Cerebellar nuclear complex (tissue), 1 donor: ENCODE measurements around the gene ARHGAP29.

Experiments used
- DNase-seq, 2 experiments: peaks; one replicate each; lab custom pipeline; 2025; lab: John Stamatoyannopoulos, UW

Gene ARHGAP29

GRCh38 chr1:94265011-94265422 lies 27.6 kb upstream of the ARHGAP29 start:
- DNase-seq: no peak

- DNase-seq: no peak
Measured at GRCh38 chr1:94260635-94261387, 23.4 kb upstream of the ARHGAP29 start.

- DNase-seq: no peak
Measured at GRCh38 chr1:94259635-94260289, 22.4 kb upstream of the ARHGAP29 start.

DNA sequence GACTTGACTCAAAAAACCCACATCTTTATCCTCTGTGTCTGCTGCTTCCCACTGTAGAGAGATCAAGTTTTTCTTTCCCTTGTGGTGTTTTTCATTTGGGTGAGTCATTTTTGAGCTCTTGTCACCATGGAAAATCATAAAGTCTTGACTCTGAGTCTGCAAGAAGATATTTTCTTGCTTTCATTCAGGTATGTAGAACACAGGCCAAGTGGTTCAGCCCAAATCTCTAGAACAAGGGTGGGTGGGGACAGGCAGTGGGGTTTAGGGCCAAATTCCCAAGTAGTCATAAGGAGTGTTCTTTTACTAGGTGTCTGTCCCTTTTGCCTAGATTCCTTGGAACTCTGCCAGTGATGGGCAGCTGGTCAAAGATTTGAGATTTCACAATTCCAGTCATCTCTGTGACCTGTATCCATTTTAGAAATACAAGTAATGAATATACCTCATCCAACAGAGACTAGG lies 21.5 kb upstream of the ARHGAP29 start:
- DNase-seq: no peak

DNA sequence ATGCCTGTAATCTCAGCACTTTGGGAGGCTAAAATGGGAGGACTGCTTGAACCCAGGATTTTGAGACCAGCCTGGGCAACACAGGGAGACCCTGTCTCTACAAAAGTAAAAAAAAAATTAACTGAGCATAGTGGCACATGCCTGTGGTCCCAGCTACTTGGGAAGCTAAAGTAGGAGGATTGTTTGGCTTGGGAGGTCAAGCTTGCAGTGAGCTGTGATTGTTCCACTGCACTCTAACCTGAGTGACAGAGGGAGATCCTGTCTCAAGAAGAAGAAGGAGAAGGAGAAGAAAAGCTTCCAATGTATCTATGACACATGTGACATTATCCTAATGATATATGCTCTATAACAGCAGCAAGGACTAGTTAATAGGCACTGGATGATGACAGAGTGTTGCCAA lies 20.1 kb upstream of the ARHGAP29 start:
- DNase-seq: no peak

GRCh38 chr1:94255476-94255875 lies 18.1 kb upstream of the ARHGAP29 start:
- no peak for DNase-seq

GRCh38 chr1:94254073-94254810 lies 16.9 kb upstream of the ARHGAP29 start:
- no peak for DNase-seq

DNA sequence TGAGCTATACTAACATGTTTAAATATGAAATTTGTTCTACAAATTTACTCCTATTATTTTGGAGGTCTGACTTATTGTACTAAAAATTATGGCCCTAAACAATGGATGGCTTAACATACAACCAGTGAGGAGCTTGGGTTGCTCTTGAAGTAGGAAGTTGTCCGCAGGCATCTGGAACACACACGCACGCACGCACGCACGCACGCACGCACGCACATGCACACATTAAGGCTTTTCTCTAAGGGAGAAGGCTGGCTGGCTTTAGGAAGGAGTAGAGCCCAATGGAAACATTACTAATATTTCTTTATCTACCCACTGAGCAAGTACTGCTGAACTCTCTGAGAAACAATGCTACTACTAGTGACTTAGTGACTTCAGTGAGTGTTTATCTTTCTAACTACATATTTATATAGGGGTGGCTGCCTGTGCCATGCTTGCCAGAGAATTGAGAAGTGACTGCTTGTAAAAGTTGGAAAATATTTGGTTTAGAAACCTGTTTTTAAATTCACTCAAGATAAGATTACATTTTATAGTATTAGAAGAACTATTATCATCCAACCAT lies 16.2 kb upstream of the ARHGAP29 start:
- no peak for DNase-seq

GRCh38 chr1:94250341-94250740 lies 13.0 kb upstream of the ARHGAP29 start:
- DNase-seq: no peak

DNA sequence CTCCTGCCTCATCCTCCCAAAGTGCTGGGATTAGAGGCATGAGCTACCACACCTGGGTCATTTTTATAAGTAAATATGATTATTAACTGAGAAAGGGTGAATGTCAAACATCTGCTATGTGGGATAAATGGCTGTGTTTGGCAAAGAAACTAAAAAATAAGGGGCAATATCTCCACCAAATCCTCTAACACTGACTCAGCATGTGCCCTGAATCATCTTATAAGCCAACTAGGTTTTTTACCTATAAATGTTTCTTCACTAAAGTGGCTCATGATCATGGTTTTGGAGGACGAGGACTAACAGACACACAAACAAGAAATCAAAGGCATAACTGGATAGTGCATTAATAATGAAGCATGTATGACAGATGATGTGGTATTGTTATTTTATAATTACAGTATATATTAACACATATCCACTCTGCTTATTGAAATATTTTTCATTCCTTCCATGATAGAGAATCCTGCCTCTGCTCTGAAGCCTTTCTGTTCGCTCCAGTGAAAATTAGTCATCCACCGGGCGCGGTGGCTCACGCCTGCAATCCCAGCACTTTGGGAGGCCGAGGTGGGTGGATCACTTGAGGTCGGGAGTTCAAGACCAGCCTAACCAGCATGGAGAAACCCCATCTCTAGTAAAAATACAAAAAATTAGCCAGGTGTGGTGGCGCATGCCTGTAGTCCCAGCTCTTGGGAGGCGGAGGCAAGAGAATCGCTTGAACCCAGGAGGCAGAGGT lies 11.7 kb upstream of the ARHGAP29 start:
- no peak for DNase-seq

DNA sequence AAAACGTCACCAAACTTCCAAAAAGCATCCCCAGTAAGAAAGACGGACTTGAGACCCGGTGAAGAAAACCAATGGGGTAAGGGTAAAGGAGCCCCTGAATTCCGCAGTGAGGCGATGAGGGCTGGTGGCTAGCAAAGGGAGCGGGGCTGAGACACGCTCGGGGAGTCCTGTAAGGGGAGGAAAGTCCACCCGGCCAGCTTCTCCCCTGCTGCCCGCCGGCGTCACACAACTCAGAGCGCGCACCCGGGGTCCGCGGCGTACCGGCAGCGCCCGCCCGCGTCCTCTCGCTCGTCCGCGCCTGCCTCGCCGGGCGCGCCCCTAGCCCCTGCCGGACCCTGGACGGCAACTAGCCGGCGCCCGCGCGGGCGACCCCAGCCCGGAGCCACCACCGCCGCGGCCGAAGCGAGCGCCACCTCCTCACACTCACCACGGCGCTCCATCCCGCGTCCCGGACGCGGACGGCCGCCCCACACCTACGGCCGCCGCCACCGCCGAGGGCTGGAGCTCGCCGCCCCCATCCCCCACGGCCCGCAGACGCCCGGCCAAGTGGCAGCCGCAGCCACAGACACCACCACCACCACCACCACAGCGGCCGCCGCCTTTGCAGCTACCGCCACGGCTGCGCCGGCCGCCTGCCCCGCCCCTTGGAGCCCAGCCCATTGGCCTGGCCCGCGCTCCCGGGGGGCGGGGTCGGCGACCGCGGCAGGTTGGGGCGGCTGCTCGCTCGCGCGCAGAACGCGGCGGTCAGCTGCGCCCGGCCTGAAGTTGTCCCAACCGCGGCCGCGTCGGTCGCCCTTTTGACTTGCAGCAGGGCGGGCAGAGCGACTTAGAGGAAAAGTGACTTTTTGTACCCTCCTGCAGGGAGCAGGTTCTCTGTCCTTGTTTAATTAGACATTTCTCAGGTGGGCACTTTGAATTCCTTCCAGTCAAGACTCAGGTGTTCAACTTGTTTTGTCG lies 10.0 kb upstream of the ARHGAP29 start:
- DNase-seq: peak in 1 of 2 experiments; percentile 35

DNA sequence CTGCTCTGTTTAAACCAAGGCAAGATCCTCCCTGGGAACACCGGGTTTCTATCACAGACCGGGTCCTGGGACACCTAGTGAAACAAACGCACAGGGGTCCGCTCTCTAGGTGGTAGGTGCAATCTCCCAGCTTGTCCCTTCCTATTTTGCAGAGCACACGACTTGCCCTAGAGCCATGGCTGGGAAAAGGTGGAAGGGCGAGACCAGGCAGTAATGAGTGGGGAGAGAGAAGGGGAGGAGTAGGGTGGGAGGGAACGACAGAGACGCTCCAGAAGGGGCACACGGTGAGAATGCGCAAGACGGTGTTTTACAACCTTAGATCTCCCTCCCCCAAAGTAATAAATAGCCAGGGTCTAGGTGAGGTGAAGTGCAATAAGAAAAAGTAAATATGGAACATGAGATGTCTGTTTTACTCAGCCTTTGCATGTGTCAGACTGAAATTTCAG lies 9.3 kb upstream of the ARHGAP29 start:
- no peak for DNase-seq

- DNase-seq: no peak
Measured at GRCh38 chr1:94245747-94246438, 8.5 kb upstream of the ARHGAP29 start.

- DNase-seq: no peak
Measured at GRCh38 chr1:94244816-94245215, 7.4 kb upstream of the ARHGAP29 start.

GRCh38 chr1:94243665-94244064 lies 6.3 kb upstream of the ARHGAP29 start:
- DNase-seq: no peak

DNA sequence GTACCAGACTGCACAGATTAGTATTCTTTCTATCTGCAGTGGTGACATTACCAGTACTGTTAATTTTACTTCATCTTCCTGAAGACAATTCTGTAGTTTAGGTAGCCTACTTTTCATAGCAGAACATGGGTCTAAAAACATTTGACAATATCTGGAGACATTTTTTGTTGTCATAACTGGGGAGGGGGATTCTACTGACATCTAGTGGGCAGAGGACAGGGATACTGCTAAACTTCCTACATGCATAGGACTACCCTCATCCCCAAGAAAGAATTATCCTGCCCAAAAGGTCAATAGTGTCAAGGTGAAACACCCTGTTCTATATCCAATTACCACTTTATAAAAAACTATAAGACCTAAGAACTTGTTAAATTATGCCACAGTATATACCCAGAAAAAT lies 3.4 kb upstream of the ARHGAP29 start:
- no peak for DNase-seq

- DNase-seq: no peak
Measured at GRCh38 chr1:94239796-94240195, 2.4 kb upstream of the ARHGAP29 start.

DNA sequence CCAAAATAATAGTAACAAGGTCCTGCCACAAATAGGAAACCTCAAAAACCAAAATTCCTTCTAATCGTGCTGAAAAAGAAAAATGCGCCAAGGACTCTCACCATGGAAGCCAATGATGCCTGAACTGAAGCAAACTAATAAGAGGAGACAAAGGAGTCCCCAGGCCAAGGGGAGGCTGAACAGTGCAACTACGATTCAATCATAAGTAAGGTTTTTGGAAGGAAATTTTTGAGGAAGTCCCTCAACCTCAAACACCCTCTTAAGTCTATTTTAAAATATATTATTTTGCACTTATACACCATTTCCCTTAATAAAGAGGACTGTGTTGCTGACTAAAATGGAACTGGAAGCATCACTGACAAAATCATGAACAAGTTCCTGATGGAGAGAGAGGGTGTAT lies 1.7 kb upstream of the ARHGAP29 start:
- DNase-seq: no peak

DNA sequence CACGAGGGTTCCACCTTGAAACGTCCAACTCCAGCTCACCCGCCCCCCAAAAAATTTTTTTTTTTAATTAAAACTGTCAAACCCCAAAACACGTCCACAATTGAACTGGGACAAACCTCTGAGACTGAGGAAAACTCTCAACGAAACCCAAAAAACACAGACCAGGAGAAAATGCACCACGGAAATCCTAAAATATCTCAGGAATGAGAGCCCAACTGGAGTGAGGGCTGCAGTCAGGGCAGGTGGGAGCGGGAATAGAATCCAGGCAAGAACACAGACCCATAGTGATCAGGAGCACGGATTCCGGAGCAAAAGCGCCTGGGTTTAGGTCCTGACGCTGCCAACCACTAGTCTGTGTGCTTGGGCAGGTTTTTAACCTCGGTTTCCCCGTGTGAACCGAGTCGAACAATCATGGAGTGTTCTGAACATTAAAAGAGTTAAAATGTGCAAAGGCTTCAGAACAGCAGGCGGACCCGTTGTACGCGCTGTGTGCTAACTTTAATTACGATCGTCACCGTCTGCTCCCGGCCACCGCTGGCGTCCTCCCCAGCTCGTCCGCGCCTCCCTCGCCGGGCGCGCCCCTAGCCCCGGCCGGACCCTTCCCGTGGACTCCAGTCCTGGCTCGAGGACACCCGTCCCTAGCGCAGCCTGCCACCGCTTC lies 624 bp downstream of the ARHGAP29 start:
- DNase-seq: peak in 1 of 2 experiments; percentile 51
